Uterus (tissue), 4 donors: Measurements from ENCODE around the gene TMEM270. TPM values are rescaled to one million over a fixed set of nuclear protein-coding genes. Genes with fewer than 3 reads are reported as not detected.

Experiments used
- DNase-seq, 2 donors: peaks; one replicate each; pipeline ENCODE4 v3.0.0-alpha.2; 2019 to 2020
- H3K27ac ChIP-seq, 2 donors: fragments of 200-600 bp; sonication (generic); 1 replicate in 1 of 2; 2 replicates in 1 of 2; pipeline ENCODE4 v1.5.1; 2016 to 2018
- H3K27me3 ChIP-seq, 2 donors: fragments of 200-600 bp; sonication (generic); one replicate each; pipeline ENCODE4 v1.5.1; 2018 to 2019; ENCODE audit warnings: control low read depth in 1 of 2
- H3K36me3 ChIP-seq, 2 donors: fragments of 200-600 bp; sonication (generic); one replicate each; pipeline ENCODE4 v1.5.1; 2019; ENCODE audit warnings: control low read depth in 1 of 2
- H3K4me1 ChIP-seq, 2 donors: fragments of 200-600 bp; sonication (generic); one replicate each; pipeline ENCODE4 v1.5.1; 2018 to 2019; ENCODE audit warnings: control low read depth in 1 of 2
- H3K4me3 ChIP-seq, 2 donors: fragments of 200-600 bp; sonication (generic); 1 replicate in 1 of 2; 2 replicates in 1 of 2; pipeline ENCODE4 v1.5.1; 2018 to 2019; ENCODE audit warnings: mild to moderate bottlenecking in 1 of 2
- H3K9me3 ChIP-seq, 2 donors: fragments of 200-600 bp; sonication (generic); one replicate each; pipeline ENCODE4 v1.5.1; 2019; ENCODE audit warnings: control low read depth in 1 of 2
- CTCF ChIP-seq, 4 experiments: fragments of 200-600 bp in 2 of 4; fragments of 450-650 bp in 2 of 4; sonication (generic) in 2 of 4; IDR thresholded peaks; one replicate each; pipeline ENCODE4 v1.5.1; 2016 to 2019; ENCODE audit warnings: antibody characterized with exemption in 4 of 4, mild to moderate bottlenecking in 2 of 4, moderate library complexity in 1 of 4
- POLR2A ChIP-seq, 2 donors: fragments of 450-650 bp; IDR thresholded peaks; one replicate each; pipeline ENCODE4 v1.6.1; 2016; ENCODE audit warnings: antibody characterized with exemption in 2 of 2, mild to moderate bottlenecking in 1 of 2, moderate library complexity in 1 of 2
- intact Hi-C: fragments of 100-400 bp; cut with DNase I; formaldehyde crosslinking; loops from one replicate; pipeline ENCODE4 v1.15.1; 2023; ENCODE audit warnings: low total_unique reads
- total RNA-seq, 4 donors: library from RNA; depleted of rRNA in 3 of 4; stranded (reverse); fragments of >200 nt in 3 of 4; gene quantifications; one replicate each; pipeline versions ENCODE4 v1.1.0 to v1.2.4, GENCODE V29; 2014 to 2023
- donor health status: DM: yes; HTN: yes; CAD: no.

Gene TMEM270
- total RNA-seq, 4 donors from 2014 or later = 1.1 TPM; not detected in 3

- peaks cover 0 to 4% of the 10 kb centered on the region in 2 donors for H3K4me1 ChIP-seq
- no peak overlapping the region for H3K4me3 ChIP-seq
- no peak for DNase-seq
- H3K9me3 ChIP-seq = no peaks in the 10 kb centered on the region
- intact Hi-C loops = no loop called here
- TF ChIP-seq POLR2A (IDR thresholded peaks at IDR 0.05) = no peak
- no peaks in the 10 kb centered on the region for H3K27me3 ChIP-seq
- no peaks in the 10 kb centered on the region for H3K36me3 ChIP-seq
- H3K27ac ChIP-seq = no peak overlapping the region
Observed at GRCh38 chr7:73824986-73825385, 36.0 kb upstream of the TMEM270 start.

- H3K4me1 ChIP-seq = peaks cover 0 to 4% of the 10 kb centered on the region in 2 donors
- no peak overlapping the region for H3K4me3 ChIP-seq
- peak in 1 of 2 donors; percentile 51 for DNase-seq
- peak overlapping the region in 1 of 2 donors; percentile 35 for H3K27ac ChIP-seq
- intact Hi-C loops = no loop called here
- TF ChIP-seq POLR2A (IDR thresholded peaks at IDR 0.05) (no peak), CTCF (IDR thresholded peaks at IDR 0.05) (no peak)
- H3K27me3 ChIP-seq = no peaks in the 10 kb centered on the region
- no peaks in the 10 kb centered on the region for H3K36me3 ChIP-seq
- H3K9me3 ChIP-seq = no peaks in the 10 kb centered on the region
Observed at GRCh38 chr7:73827567-73828106, 33.3 kb upstream of the TMEM270 start.

- TF ChIP-seq POLR2A (IDR thresholded peaks at IDR 0.05) (no peak), CTCF (IDR thresholded peaks at IDR 0.05) (no peak)
- intact Hi-C loops = no loop called here
- Histone ChIP-seq H3K27me3 (no peaks in the 10 kb centered on the region), H3K9me3 (no peaks in the 10 kb centered on the region), H3K27ac (peak overlapping the region in 1 of 2 donors; percentile 35), H3K36me3 (no peaks in the 10 kb centered on the region), H3K4me3 (no peak overlapping the region), H3K4me1 (peaks cover 0 to 4% of the 10 kb centered on the region in 2 donors)
- DNase-seq = peak in 1 of 2 donors; percentile 57
Observed at GRCh38 chr7:73828107-73828803, 32.7 kb upstream of the TMEM270 start.

GRCh38 chr7:73828972-73829371 is 32.0 kb upstream of the TMEM270 start:
- Histone ChIP-seq H3K27ac (no peak overlapping the region), H3K36me3 (no peaks in the 10 kb centered on the region), H3K9me3 (no peaks in the 10 kb centered on the region), H3K27me3 (no peaks in the 10 kb centered on the region), H3K4me3 (no peak overlapping the region), H3K4me1 (peaks cover 0 to 4% of the 10 kb centered on the region in 2 donors)
- intact Hi-C loops = no loop called here
- TF ChIP-seq CTCF (IDR thresholded peaks at IDR 0.05) = no peak
- no peak for TF ChIP-seq POLR2A (IDR thresholded peaks at IDR 0.05)
- no peak for DNase-seq

- Histone ChIP-seq H3K36me3 (no peaks in the 10 kb centered on the region), H3K4me3 (no peak overlapping the region), H3K27ac (no peak overlapping the region), H3K9me3 (no peaks in the 10 kb centered on the region), H3K4me1 (peaks cover 0 to 4% of the 10 kb centered on the region in 2 donors), H3K27me3 (no peaks in the 10 kb centered on the region)
- no peak for DNase-seq
- no peak for TF ChIP-seq POLR2A (IDR thresholded peaks at IDR 0.05)
- no peak for TF ChIP-seq CTCF (IDR thresholded peaks at IDR 0.05)
- intact Hi-C loops = no loop called here
Observed at GRCh38 chr7:73829505-73829904, 31.5 kb upstream of the TMEM270 start.
